GM21360 (cell line): Measurements from ENCODE around the gene TANGO2.
A peak's percentile ranks its signal among the peaks of the same experiment; 100 is the strongest.

Experiments used
- ATAC-seq: cut with Tn5 transposase; IDR thresholded peaks from one replicate; pipeline ENCODE4 v1.9.1; 2021; ENCODE audit warnings: mild to moderate bottlenecking, moderate library complexity; ENCODE audit not compliant: unreplicated experiment

TANGO2 gene

GRCh38 chr22:19982991-19983578, 37.8 kb upstream of the TANGO2 start:
- no peak for ATAC-seq

- ATAC-seq, result no peak
Observed at GRCh38 chr22:19983741-19984140, 37.2 kb upstream of the TANGO2 start.

GRCh38 chr22:19984201-19984753, 36.6 kb upstream of the TANGO2 start:
- ATAC-seq, result no peak

GRCh38 chr22:19984851-19985811, 35.8 kb upstream of the TANGO2 start:
- no peak for ATAC-seq

GRCh38 chr22:19986011-19986409, 34.9 kb upstream of the TANGO2 start:
- ATAC-seq, result no peak

GRCh38 chr22:19986410-19987341, 34.2 kb upstream of the TANGO2 start:
- peak; percentile 56 for ATAC-seq

GRCh38 chr22:19987394-19988306, 33.3 kb upstream of the TANGO2 start:
- ATAC-seq, result no peak

- no peak for ATAC-seq
Observed at GRCh38 chr22:19988331-19988808, 32.5 kb upstream of the TANGO2 start.

- ATAC-seq, result no peak
Observed at GRCh38 chr22:19988965-19989724, 31.8 kb upstream of the TANGO2 start.

- ATAC-seq, result no peak
Observed at GRCh38 chr22:19989725-19990067, 31.2 kb upstream of the TANGO2 start.

- ATAC-seq, result no peak
Observed at GRCh38 chr22:19990188-19990587, 30.7 kb upstream of the TANGO2 start.

GRCh38 chr22:19990609-19991394, 30.1 kb upstream of the TANGO2 start:
- no peak for ATAC-seq

GRCh38 chr22:19991395-19991644, 29.6 kb upstream of the TANGO2 start:
- ATAC-seq, result no peak

GRCh38 chr22:19991645-19992451, 29.1 kb upstream of the TANGO2 start:
- no peak for ATAC-seq

GRCh38 chr22:19992481-19992911, 28.4 kb upstream of the TANGO2 start:
- ATAC-seq, result no peak

GRCh38 chr22:19992921-19993355, 28.0 kb upstream of the TANGO2 start:
- no peak for ATAC-seq

- no peak for ATAC-seq
Observed at GRCh38 chr22:19993926-19994325, 27.0 kb upstream of the TANGO2 start.
